Activated CD4-positive, alpha-beta T cell treated with anti-CD3 and anti-CD28 coated beads for 24 hours (primary cell): Measurements from ENCODE around the gene TRERF1.

Experiments used
- DNase-seq, 2 donors: peaks; one replicate each; pipeline ENCODE4 v3.0.0-alpha.2; 2020; ENCODE audit warnings: low read depth in 2 of 2

Gene TRERF1

GRCh38 chr6:42426191-42426590 is 25.5 kb downstream of the TRERF1 start:
- no peak for DNase-seq

GRCh38 chr6:42424906-42425474 is 26.7 kb downstream of the TRERF1 start:
- DNase-seq: no peak

- DNase-seq: no peak
Observed at GRCh38 chr6:42423244-42423643, 28.5 kb downstream of the TRERF1 start.

GRCh38 chr6:42420741-42421140 is 31.0 kb downstream of the TRERF1 start:
- no peak for DNase-seq

- DNase-seq: no peak
Observed at GRCh38 chr6:42419490-42420280, 32.0 kb downstream of the TRERF1 start.

- no peak for DNase-seq
Observed at GRCh38 chr6:42418724-42419123, 33.0 kb downstream of the TRERF1 start.

- no peak for DNase-seq
Observed at GRCh38 chr6:42417641-42418112, 34.0 kb downstream of the TRERF1 start.

- DNase-seq: no peak
Observed at GRCh38 chr6:42411406-42411805, 40.3 kb downstream of the TRERF1 start.

- DNase-seq: no peak
Observed at GRCh38 chr6:42410861-42411260, 40.9 kb downstream of the TRERF1 start.

- no peak for DNase-seq
Observed at GRCh38 chr6:42409581-42409980, 42.1 kb downstream of the TRERF1 start.

- no peak for DNase-seq
Observed at GRCh38 chr6:42407379-42407778, 44.3 kb downstream of the TRERF1 start.

GRCh38 chr6:42406306-42407280 is 45.1 kb downstream of the TRERF1 start:
- no peak for DNase-seq

GRCh38 chr6:42405021-42405420 is 46.7 kb downstream of the TRERF1 start:
- DNase-seq: no peak

- DNase-seq: no peak
Observed at GRCh38 chr6:42404484-42404883, 47.2 kb downstream of the TRERF1 start.

- DNase-seq: no peak
Observed at GRCh38 chr6:42403831-42404230, 47.9 kb downstream of the TRERF1 start.

GRCh38 chr6:42403421-42403820 is 48.3 kb downstream of the TRERF1 start:
- no peak for DNase-seq

GRCh38 chr6:42402184-42402583 is 49.5 kb downstream of the TRERF1 start:
- peak; percentile 33 to 43 for DNase-seq

- no peak for DNase-seq
Observed at GRCh38 chr6:42401613-42401951, 50.1 kb downstream of the TRERF1 start.

- no peak for DNase-seq
Observed at GRCh38 chr6:42400886-42401612, 50.7 kb downstream of the TRERF1 start.

GRCh38 chr6:42400061-42400760 is 51.5 kb downstream of the TRERF1 start:
- DNase-seq: no peak

GRCh38 chr6:42396720-42397119 is 55.0 kb downstream of the TRERF1 start:
- DNase-seq: no peak
